ENCODE measurements around the gene PTOV1.

DNA sequence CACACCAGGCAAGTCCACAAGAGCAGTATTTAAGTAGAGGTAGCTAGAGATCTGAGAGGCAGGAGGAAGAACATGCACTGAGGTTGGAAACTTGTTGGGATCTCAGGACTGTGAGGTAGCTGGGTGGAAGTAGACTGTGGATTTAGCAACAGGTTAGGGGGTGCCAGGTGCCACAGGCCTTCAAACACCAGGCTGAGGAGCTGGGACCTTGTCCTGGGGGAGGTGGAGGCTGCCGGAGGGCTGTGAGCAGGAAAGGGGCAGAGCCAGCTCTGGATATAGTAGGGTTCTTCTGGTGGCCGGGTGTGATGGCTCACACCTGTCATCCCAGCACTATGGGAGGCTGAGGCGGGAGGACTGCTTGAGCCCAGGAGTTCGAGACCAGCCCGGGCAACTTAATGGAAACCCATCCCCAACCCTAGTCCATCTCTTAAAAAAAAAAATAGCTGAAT lies 41.0 kb upstream of the PTOV1 start:
- TF ChIP-seq RFX5 (IDR thresholded peaks at IDR 0.05; ENCODE audit: low read depth, low read length): no peak
- TF ChIP-seq, protein P1, sequence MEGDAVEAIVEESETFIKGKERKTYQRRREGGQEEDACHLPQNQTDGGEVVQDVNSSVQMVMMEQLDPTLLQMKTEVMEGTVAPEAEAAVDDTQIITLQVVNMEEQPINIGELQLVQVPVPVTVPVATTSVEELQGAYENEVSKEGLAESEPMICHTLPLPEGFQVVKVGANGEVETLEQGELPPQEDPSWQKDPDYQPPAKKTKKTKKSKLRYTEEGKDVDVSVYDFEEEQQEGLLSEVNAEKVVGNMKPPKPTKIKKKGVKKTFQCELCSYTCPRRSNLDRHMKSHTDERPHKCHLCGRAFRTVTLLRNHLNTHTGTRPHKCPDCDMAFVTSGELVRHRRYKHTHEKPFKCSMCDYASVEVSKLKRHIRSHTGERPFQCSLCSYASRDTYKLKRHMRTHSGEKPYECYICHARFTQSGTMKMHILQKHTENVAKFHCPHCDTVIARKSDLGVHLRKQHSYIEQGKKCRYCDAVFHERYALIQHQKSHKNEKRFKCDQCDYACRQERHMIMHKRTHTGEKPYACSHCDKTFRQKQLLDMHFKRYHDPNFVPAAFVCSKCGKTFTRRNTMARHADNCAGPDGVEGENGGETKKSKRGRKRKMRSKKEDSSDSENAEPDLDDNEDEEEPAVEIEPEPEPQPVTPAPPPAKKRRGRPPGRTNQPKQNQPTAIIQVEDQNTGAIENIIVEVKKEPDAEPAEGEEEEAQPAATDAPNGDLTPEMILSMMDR (IDR thresholded peaks at IDR 0.05 in 2 of 3, conservative IDR thresholded peaks at IDR 0.05 in 1 of 3; ENCODE audit: control insufficient read depth in 2 of 3, extremely low read depth in 1 of 3, insufficient read depth in 1 of 3, low read depth in 3 of 3, low read length in 3 of 3): no peak

All from GM12878 (cell line).